Prostate gland (tissue), 2 donors: ENCODE measurements around the gene PRPF4.

ENCODE experiments used
- POLR2AphosphoS5 ChIP-seq: sonication (generic); formaldehyde crosslinking; IDR thresholded peaks from one replicate; pipeline ENCODE4 v1.6.1; 2017; ENCODE audit warnings: antibody characterized with exemption
- TF ChIP-seq, protein P1 (sequence below), 4 experiments: fragments of 200-600 bp in 2 of 4; fragments of 450-650 bp in 2 of 4; sonication (generic) in 2 of 4; IDR thresholded peaks; 1 replicate in 3 of 4; 2 replicates in 1 of 4; pipeline ENCODE4 v1.5.1; 2016 to 2019; ENCODE audit warnings: antibody characterized with exemption in 4 of 4, mild to moderate bottlenecking in 2 of 4, moderate library complexity in 2 of 4

- TF ChIP-seq, protein P1, sequence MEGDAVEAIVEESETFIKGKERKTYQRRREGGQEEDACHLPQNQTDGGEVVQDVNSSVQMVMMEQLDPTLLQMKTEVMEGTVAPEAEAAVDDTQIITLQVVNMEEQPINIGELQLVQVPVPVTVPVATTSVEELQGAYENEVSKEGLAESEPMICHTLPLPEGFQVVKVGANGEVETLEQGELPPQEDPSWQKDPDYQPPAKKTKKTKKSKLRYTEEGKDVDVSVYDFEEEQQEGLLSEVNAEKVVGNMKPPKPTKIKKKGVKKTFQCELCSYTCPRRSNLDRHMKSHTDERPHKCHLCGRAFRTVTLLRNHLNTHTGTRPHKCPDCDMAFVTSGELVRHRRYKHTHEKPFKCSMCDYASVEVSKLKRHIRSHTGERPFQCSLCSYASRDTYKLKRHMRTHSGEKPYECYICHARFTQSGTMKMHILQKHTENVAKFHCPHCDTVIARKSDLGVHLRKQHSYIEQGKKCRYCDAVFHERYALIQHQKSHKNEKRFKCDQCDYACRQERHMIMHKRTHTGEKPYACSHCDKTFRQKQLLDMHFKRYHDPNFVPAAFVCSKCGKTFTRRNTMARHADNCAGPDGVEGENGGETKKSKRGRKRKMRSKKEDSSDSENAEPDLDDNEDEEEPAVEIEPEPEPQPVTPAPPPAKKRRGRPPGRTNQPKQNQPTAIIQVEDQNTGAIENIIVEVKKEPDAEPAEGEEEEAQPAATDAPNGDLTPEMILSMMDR (IDR thresholded peaks at IDR 0.05): no peak
- no peak for TF ChIP-seq POLR2AphosphoS5
Observed at GRCh38 chr9:113298311-113298710, 22.9 kb downstream of the PRPF4 start.
